HG02840 (cell line): ENCODE measurements around the gene SP7.

ENCODE experiments used
- ATAC-seq: cut with Tn5 transposase; IDR thresholded peaks from one replicate; pipeline ENCODE4 v1.9.1; 2021; ENCODE audit warnings: mild to moderate bottlenecking, moderate library complexity, moderate number of reproducible peaks; ENCODE audit not compliant: unreplicated experiment, low FRiP score

SP7 gene

DNA sequence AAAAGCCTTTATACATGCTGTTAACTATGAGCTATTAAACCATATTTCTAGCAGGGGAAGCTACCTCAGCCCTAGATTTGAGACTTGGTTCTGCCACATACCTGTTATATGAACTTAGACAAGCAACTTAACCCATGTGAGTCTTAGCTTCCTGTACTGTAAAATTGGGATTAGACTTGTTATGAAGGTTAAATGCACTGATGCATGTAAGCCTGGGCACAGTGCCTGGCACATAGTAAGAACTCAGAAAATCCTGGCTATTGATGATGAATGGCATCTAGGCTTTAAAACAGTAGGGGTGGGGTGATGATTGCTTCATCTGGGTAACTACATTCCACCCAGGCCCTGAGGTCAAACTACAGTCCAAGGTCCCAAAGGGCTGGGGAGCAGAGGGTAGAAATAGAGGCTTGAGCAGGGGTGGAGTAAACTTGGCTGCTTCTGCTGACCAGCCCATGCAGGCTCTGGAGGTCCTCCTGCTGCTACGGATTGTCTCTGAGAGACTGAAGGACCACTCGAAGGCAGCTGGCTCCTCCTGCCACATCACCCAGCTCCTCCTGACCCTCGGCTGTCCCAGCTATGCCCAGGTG, 56.8 kb downstream of the SP7 start:
- no peak for ATAC-seq

DNA sequence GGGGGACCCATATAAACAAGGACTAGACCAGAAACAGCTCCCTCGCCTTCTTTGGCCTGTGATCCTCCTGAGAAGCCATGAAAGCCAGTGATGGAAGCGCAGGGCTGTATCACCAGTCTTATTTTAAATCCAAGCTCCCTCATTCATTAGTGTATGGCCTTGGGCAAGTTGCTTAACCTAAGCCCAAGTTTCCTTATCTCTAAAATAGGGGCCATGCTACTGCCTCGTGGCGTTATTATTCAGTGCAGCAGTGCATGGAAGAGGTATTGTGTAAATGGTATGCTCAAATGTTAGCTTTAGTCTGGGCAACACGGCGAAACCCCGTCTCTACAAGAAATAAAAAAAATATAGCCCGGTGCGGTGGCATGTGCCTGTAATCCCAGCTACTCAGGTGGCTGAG, 58.2 kb downstream of the SP7 start:
- no peak for ATAC-seq
